GM12891 (cell line): Measurements from ENCODE around the gene ATP5PF.
"Not testable (repeated sequence)": the region's sequence is repeated elsewhere in the genome, so short reads cannot be mapped to it uniquely, and the experiment has no call there.

Experiments used
- DNase-seq: peaks from one replicate; pipeline ENCODE4 v3.0.0; 2011; ENCODE audit warnings: low spot score; ENCODE audit not compliant: insufficient read length
- FAIRE-seq: peaks from 2 replicates; lab custom pipeline; 2011; peaks lifted over from hg19 to GRCh38; lab: Jason Lieb, UNC
- PAX5 ChIP-seq: IDR thresholded peaks from 2 replicates; pipeline ENCODE4 v1.6.1; 2011; ENCODE audit warnings: low read length, moderate library complexity, mild to moderate bottlenecking; ENCODE audit not compliant: insufficient read depth, severe bottlenecking
- POLR2A ChIP-seq: IDR thresholded peaks from 2 replicates; pipeline ENCODE4 v1.6.1; 2011; ENCODE audit warnings: low read depth, low read length, control low read depth
- POLR2AphosphoS5 ChIP-seq: IDR thresholded peaks from 2 replicates; pipeline ENCODE4 v1.6.1; 2011; ENCODE audit warnings: low read depth, low read length, control low read depth
- POU2F2 ChIP-seq: IDR thresholded peaks from 2 replicates; pipeline ENCODE4 v1.6.1; 2011; ENCODE audit warnings: low read depth, mild to moderate bottlenecking, control low read depth, low read length, moderate library complexity
- SPI1 ChIP-seq: IDR thresholded peaks from 2 replicates; pipeline ENCODE4 v1.6.1; 2011; ENCODE audit warnings: low read depth, low read length, control low read depth
- TAF1 ChIP-seq: IDR thresholded peaks from 2 replicates; pipeline ENCODE4 v1.6.1; 2011; ENCODE audit warnings: low read depth, low read length, control low read depth

ATP5PF gene

GRCh38 chr21:25732091-25732760, 2.5 kb downstream of the ATP5PF start:
- DNase-seq (no peak), FAIRE-seq (no peak)
- no peak for TF ChIP-seq PAX5
- TF ChIP-seq POLR2A, result no peak
- no peak for TF ChIP-seq TAF1
- TF ChIP-seq SPI1, result no peak
- TF ChIP-seq POLR2AphosphoS5, result no peak
- no peak for TF ChIP-seq POU2F2

DNA sequence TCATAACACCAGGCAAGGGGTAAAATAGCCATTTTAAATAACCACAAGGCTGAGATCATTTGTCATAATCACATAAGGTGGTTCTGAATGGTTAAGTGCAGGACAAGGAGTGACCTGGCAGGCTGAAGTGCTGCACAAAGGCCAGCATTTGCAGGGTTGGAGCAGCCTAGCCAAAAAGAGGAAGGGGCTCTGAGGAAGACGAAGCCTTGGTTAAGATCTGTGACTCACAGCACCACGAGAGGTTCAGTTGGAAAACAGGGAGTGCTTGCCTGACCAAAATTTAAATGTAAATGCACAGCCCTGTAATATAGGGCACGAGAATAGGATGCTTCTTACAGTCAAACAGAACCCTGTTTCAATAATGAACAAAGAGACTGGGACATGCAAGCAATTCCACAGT, 12.1 kb downstream of the ATP5PF start:
- DNase-seq (no peak), FAIRE-seq (no peak)

GRCh38 chr21:25721987-25722386, 12.7 kb downstream of the ATP5PF start:
- TF ChIP-seq TAF1 (no peak), PAX5 (no peak), POLR2AphosphoS5 (no peak), POU2F2 (no peak), SPI1 (no peak), POLR2A (no peak)
- no peak for DNase-seq
- FAIRE-seq, result no peak

More for the DNA sequence above, 12.1 kb downstream of the ATP5PF start:
- no peak for TF ChIP-seq POU2F2
- TF ChIP-seq PAX5, result no peak
- TF ChIP-seq TAF1, result no peak
- no peak for TF ChIP-seq POLR2AphosphoS5
- TF ChIP-seq SPI1, result no peak
- TF ChIP-seq POLR2A, result no peak

DNA sequence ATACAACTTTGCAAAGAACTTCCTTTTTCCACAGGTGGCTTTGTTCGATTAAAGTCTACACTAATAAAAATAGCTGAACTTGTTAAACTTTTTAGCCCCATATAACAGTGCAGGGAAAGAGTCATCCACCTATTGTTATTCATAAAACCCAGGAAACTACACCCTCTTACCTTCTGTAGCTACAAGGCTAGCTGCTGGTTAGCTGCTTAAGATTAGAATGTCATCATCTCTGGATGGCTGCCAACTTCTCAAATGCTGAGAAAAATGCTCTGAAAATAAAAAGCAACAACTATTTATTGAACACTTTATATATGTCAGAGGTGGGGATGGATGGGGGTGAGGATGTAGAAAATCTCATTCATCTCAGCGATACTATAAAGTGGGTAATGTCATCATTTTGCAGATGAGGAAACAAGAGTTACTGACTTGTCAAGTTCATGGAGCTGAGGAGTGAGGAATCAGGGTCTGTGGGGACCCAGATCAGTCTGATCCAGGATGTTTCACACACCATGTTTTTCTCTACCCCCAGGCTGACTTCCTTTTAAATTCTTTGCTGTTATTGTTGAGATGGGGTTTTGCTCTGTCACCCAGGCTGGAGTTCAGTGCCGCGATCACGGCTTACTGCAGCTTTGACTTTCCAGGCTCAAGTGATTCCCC, 17.1 kb downstream of the ATP5PF start:
- FAIRE-seq, result no peak
- no peak for DNase-seq
- TF ChIP-seq PAX5 (no peak), POU2F2 (no peak), TAF1 (no peak), SPI1 (no peak)

- FAIRE-seq, result not testable (repeated sequence)
Measured at GRCh38 chr21:25714066-25714465, 20.6 kb downstream of the ATP5PF start.

DNA sequence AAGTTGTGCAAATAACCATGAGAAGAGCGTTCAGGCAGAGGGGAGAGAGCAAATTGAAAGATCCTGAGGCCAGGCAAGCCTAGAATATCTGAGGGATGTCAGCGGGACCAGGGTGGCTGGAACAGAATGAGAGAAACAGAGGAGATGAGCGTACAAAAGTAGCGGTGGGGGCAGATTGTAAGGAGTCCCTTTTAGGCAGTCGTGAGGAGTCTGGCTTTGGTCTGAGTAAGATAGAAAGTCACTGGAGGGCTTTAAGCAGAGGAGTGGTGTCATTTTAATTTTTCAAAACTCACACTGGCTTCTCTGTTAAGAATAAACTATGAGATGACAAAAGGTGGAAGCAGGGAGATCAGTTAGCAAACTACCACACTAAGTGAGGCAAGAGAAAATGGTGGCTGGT, 24.2 kb downstream of the ATP5PF start:
- TF ChIP-seq POLR2A (no peak), SPI1 (no peak), PAX5 (no peak), POLR2AphosphoS5 (no peak), POU2F2 (no peak), TAF1 (no peak)
- no peak for FAIRE-seq
- DNase-seq, result no peak

More at GRCh38 chr21:25714066-25714465, 20.6 kb downstream of the ATP5PF start:
- not testable (repeated sequence) for DNase-seq

GRCh38 chr21:25709684-25710265, 24.9 kb downstream of the ATP5PF start:
- no peak for FAIRE-seq
- TF ChIP-seq POLR2A (no peak), SPI1 (no peak), PAX5 (no peak), TAF1 (no peak), POLR2AphosphoS5 (no peak), POU2F2 (no peak)
- no peak for DNase-seq

DNA sequence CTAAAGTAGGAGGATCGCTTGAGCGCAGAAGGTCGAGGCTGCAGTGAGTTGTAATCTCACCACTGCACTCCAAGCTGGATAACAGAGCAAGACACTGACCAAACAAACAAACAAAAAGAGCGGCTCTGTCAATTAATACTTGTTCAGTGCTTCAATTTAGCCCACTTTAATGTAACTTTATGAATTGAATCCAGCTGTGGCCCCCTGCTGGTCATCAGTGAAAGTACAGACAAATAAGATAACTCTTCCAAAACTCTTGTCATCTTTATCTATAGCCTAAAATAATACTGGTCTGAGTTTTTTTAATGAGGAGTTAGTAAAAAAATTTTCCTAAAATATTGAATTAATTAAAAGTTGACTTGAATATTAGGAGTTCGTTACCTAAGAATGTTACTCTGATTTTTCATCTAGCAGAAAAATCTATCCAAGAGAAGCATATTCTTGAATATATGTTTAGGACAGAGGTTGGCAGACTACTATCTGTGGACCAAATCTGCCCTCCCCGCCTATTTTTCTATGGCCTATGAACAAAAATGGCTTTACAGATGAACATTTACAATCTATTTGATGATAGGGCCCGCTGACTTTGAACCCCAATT, 26.1 kb downstream of the ATP5PF start:
- TF ChIP-seq POLR2AphosphoS5, result no peak
- TF ChIP-seq SPI1, result no peak
- no peak for TF ChIP-seq TAF1
- TF ChIP-seq POU2F2, result no peak
- TF ChIP-seq POLR2A, result no peak
- TF ChIP-seq PAX5, result no peak
- no peak for DNase-seq

GRCh38 chr21:25701529-25701928, 33.2 kb downstream of the ATP5PF start:
- FAIRE-seq, result no peak
- DNase-seq, result no peak
- TF ChIP-seq PAX5 (no peak), SPI1 (no peak), TAF1 (no peak), POU2F2 (no peak), POLR2AphosphoS5 (no peak), POLR2A (no peak)

More for the DNA sequence above, 26.1 kb downstream of the ATP5PF start:
- peak; percentile 54 for FAIRE-seq

DNA sequence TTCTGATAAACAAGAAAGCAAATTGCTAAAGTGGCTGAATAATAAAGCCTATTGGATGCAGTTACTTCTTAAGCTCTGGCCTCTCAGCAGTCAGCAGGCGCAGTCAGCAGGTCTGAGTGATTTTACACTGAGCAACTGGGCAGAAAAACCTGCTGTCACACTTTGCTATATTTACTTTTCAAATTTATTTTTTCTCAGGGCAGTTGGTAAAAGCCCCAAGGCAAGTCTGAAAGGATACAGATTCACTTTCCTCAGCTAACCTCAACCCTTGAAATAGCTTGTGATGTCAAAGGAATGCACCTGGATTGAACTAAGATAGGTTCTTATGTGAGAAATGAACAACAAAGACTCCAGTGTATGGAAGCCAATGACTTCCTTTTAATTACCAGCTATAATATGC, 34.0 kb downstream of the ATP5PF start:
- no peak for FAIRE-seq
- no peak for DNase-seq
- TF ChIP-seq TAF1 (no peak), SPI1 (no peak), POU2F2 (no peak), POLR2A (no peak), PAX5 (no peak), POLR2AphosphoS5 (no peak)

DNA sequence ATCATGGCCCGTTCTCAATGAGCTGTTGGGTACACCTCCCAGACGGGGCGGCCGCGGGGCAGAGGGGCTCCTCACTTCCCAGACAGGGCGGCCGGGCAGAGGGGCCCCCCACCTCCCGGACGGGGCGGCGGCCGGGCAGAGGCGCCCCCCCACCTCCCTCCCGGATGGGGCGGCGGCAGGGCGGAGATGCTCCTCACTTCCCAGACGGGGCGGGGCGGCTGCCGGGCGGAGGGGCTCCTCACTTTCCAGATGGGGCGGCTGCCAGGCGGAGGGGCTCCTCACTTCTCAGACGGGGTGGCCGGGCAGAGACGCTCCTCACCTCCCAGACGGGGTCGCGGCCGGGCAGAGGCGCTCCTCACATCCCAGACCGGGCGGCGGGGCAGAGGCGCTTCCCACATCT, 39.2 kb downstream of the ATP5PF start:
- DNase-seq, FAIRE-seq: not testable (repeated sequence)
